Esophagus muscularis mucosa (tissue), 3 donors: Measurements from ENCODE around the gene PPP1R27.

Source experiments
- CTCF ChIP-seq, 3 experiments: fragments of 200-600 bp in 2 of 3; fragments of 450-650 bp in 1 of 3; sonication (generic) in 2 of 3; IDR thresholded peaks; one replicate each; pipeline ENCODE4 v1.5.1; 2017 to 2019; ENCODE audit warnings: antibody characterized with exemption in 3 of 3, mild to moderate bottlenecking in 2 of 3, moderate library complexity in 1 of 3
- POLR2A ChIP-seq: fragments of 450-650 bp; IDR thresholded peaks from one replicate; pipeline ENCODE4 v1.6.1; 2017; ENCODE audit warnings: antibody characterized with exemption, moderate library complexity, mild to moderate bottlenecking, low read depth
- POLR2AphosphoS5 ChIP-seq, 2 donors: sonication (generic); formaldehyde crosslinking; IDR thresholded peaks; one replicate each; pipeline ENCODE4 v1.6.1; 2017; ENCODE audit warnings: antibody characterized with exemption in 2 of 2

- TF ChIP-seq POLR2A: no peak
- TF ChIP-seq CTCF (IDR thresholded peaks at IDR 0.05): no peak
- TF ChIP-seq POLR2AphosphoS5 (IDR thresholded peaks at IDR 0.05): no peak
Measured at GRCh38 chr17:81822312-81822637, 12.6 kb downstream of the PPP1R27 start.
